GM18867 (cell line): ENCODE results near the gene CDC42EP3.

Source experiments
- ATAC-seq: cut with Tn5 transposase; IDR thresholded peaks from one replicate; pipeline ENCODE4 v1.9.1; 2021; ENCODE audit warnings: mild to moderate bottlenecking, moderate library complexity; ENCODE audit not compliant: unreplicated experiment

Gene CDC42EP3

GRCh38 chr2:37656512-37657423 is 14.7 kb downstream of the CDC42EP3 start:
- ATAC-seq = no peak

DNA sequence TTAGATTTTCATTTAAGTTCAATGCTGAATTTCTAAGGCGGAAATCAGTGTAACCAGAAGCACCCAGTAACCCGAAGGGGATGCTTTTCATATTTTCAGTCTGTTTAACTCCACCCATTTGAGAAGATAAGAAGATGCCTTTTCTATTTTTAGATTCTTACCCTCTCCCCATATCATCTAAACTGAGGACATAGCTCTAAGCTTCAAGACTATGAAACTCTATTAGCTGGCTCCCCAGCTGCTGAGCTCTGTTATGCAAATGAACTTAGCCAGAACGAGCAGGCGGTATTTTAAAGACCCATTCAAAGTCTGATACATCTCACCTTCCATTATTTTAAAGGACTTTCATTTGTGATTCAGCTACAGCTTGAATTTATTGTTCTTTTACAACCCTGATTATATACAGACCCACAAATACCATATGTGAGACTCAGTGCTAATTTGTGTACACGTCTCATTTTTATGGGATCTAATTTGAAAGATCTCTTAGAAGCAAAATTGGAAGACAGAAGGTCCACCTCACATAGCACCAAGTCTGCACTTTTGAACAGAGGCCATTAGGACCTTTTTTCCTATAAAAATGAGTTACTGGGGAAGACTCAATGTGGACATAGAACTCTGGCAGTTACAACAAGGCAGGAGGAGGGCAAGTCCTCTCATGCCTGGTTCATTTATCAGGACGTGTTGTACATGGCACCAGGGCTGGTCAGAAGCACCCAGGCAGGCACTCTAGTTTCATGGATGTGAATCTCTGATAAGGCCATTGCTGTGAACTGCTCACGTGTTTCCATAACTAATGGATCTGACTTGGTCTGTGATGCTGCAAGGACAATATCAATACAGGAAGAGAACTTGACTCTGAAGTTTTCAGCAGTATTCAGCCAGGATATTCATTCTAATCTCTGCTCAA is 16.3 kb downstream of the CDC42EP3 start:
- ATAC-seq = peak; percentile 79

GRCh38 chr2:37654419-37654818 is 17.0 kb downstream of the CDC42EP3 start:
- no peak for ATAC-seq

DNA sequence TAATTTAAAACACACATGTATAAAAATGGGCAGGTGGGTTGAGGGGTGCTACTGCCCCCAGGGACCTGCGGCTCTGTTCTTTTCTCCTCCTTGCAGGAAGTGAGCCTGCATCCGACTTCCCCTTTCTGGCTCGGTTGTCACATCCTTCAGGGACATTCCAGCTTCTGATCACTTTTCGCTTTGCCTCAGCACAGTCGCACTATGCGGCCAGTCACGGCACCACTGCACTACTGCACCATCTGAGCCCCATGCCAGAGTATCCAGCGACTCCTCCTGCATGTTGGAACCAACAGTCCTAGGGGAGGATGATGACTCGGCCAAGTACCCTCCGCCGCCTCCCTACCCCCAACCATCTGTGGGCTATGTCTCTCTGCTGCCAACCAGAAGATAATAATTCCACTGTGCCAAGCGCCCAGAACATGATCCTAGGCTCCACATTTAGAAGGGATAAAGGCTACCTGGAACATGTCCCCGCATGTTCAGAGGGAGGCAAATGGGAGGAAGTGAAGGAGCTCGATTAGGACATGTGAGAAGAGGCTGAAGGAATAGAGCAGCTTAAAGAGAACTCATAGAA is 17.6 kb downstream of the CDC42EP3 start:
- ATAC-seq = peak; percentile 43

GRCh38 chr2:37653093-37653492 is 18.3 kb downstream of the CDC42EP3 start:
- no peak for ATAC-seq

GRCh38 chr2:37652199-37652640 is 19.2 kb downstream of the CDC42EP3 start:
- no peak for ATAC-seq

- ATAC-seq = no peak
Measured at GRCh38 chr2:37650548-37651093, 20.8 kb downstream of the CDC42EP3 start.

DNA sequence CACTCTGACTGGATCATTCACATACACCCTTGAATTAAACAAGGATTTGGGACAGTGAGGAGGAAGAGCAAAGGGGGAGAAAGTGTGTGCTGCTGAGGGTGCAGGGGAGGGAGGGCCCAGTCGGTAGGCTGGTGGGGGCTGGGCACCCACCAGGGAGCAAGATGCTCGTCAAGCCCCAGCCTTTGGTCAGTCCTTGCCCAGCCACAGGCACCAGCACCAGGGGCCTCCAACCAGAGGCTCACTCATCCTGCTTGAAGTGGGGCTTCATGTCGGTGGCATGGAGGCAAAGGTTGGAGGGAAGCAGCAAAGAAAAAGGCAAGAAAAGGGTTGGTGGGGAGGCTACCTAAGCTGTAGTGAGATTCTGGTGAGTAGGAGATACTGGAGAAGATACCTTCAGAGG is 21.9 kb downstream of the CDC42EP3 start:
- no peak for ATAC-seq

DNA sequence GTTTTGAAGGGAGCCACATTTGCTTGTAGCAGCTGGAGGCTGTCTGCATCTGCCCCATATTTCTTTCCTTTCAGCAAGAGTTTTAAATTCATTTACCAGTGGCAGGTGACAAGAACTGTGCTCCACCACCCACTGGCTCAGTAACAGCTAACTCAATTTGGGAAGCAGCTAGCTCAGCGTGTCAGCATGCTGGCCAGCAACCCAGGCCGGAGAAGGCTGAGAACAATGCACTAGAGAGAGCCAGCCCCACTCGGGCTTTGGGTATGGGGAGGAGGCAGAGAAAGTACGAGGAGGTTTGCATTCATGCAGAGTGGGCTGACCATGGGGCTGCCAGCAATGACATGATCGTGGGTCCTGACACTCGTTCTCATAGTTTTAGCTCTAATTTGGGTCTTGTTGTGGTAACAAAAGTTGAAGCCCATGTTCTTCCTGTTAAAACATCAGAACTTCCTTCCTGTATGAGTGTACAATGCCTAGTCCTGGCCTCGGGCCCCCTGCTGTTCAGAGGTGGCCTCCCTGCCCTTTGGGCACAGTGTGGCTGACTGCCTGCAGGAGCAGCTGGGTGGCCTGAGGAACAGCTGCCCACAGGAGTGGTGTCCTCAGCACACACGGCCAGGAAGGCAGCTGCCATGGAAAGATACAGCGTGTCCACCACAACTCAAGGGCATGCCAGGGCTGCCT is 23.0 kb downstream of the CDC42EP3 start:
- no peak for ATAC-seq

DNA sequence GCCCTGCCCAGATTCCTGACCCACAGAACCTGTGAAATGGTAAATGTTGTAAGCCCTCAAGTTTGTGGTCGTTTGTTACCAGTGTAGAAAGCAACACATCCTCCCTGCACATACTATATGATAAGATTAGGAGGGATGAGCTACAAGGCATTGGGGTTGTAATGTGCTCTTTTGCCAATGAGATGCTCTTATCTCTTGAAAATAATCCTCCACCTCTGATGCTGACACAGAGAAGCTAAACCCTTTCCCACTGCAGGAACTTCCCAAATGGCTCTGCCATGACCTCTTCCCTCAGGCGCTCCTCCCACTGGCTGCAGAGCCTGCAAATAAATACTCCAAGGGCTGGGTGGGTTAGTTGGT is 23.5 kb downstream of the CDC42EP3 start:
- no peak for ATAC-seq

- ATAC-seq = no peak
Measured at GRCh38 chr2:37645836-37646235, 25.6 kb downstream of the CDC42EP3 start.

DNA sequence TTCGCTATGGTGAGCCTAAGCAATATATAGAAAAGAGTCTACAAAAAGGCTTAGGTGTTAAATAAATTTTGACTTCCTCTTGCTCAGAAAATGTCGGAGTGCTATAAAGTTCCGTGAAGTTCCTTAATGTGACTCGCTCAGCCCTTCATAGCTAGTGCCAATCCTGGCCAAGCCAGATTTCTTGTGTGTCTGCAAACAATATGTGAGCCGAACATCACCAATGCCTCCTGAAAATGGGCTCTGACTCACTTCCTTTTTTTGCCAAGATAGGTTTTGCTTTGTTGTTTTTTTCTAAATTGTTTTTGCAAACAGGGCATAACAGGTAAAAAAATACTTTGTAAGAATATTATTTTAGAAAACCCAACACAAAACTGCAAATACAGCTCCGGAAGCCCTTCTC is 26.1 kb downstream of the CDC42EP3 start:
- no peak for ATAC-seq

GRCh38 chr2:37644191-37644590 is 27.3 kb downstream of the CDC42EP3 start:
- ATAC-seq = no peak

GRCh38 chr2:37643730-37644078 is 27.7 kb downstream of the CDC42EP3 start:
- no peak for ATAC-seq

DNA sequence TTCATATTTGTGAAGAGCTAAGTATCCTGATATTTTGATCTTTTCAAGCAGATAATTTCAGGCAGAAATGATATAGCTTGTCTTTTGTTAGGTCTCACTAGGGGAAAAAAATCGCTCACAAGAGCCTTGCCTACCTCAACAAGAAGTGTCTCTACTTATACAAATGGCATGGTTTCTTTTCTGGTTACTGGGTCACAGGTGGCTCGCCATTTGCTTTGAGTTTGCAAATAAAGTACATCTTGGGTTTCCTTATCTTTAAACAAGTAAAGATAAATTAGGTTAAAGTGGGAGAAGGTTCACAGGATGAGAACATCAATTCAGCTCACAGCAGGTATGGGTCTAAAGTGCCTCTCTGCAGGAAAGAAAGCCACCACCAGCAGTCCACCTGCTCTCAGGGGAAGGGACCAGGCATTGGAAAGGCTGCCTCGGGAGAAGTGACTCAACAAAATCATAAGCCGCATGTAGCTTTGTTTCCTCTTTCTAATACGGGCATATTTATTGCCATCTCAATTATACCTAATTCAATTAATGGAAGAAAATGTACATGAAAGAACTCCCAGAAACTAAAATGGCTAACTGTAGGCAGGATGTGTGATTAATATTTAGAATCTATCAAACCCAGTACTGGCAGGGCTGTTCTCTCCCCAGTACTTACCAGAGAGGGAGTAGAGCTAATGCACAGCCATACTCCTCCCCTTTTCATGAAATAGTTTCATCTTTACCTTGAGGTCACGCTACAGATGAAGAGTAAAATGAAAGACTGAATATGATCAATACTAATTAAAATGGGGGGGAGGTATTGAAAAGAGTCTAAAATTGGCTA is 28.3 kb downstream of the CDC42EP3 start:
- ATAC-seq = no peak

DNA sequence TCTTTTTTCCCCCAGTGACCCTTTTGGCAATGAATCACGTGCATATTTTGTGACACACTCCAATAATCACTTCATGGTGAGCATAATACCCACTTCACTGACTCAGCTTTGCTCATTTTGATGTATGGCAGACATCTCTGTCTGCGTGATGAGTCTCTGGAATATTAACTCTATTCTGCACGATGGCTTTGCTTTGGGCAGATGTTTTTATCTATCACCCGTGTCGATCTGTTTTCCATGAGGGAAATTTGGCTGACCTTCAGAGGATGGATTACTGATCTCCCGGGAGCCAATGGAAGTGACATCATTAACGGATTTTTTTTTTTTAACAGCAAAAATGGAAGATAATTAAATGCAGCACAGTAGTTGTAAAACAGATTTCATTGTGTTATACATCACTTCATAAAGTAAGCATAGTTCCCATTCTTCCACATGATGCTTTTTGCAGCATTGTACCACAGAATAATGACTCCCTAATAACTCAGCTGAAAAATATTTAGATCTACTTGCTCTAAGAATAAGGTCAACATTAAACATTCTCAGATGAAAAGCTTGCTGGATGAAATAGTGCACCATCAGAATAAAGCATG is 29.8 kb downstream of the CDC42EP3 start:
- no peak for ATAC-seq

GRCh38 chr2:37639631-37640030 is 31.8 kb downstream of the CDC42EP3 start:
- ATAC-seq = no peak

- no peak for ATAC-seq
Measured at GRCh38 chr2:37638973-37639372, 32.5 kb downstream of the CDC42EP3 start.

GRCh38 chr2:37637985-37638384 is 33.5 kb downstream of the CDC42EP3 start:
- no peak for ATAC-seq
